ENCODE measurements around the gene FOLR2.

FOLR2 gene

GRCh38 chr11:72234920-72235319, 18.3 kb downstream of the FOLR2 start:
- H3K27me3 ChIP-seq (ENCODE audit: low read length): no peaks in the 10 kb centered on the region
- no peak overlapping the region for H2AFZ ChIP-seq (ENCODE audit: low read depth, low read length, severe bottlenecking)
- H3K79me2 ChIP-seq (ENCODE audit: insufficient read depth, low read length): no peaks in the 10 kb centered on the region
- H3K9me3 ChIP-seq (ENCODE audit: insufficient read depth, low read length): no peaks in the 10 kb centered on the region
- H3K9me2 ChIP-seq (replicated peaks; ENCODE audit: insufficient read depth, low read length): no peaks in the 10 kb centered on the region
- H3K4me3 ChIP-seq (ENCODE audit: insufficient read depth, low read length, poor library complexity, severe bottlenecking): no peak overlapping the region
- H3K27ac ChIP-seq (ENCODE audit: low read depth, low read length): no peak overlapping the region
- no peak overlapping the region for H3K4me2 ChIP-seq (ENCODE audit: low read depth, low read length, poor library complexity, severe bottlenecking)
- H4K20me1 ChIP-seq (ENCODE audit: low read depth, low read length): no peaks in the 10 kb centered on the region
- peaks cover 6% of the 10 kb centered on the region for H3F3A ChIP-seq (ENCODE audit: insufficient read depth)
- H3K9ac ChIP-seq (ENCODE audit: low read length): no peak overlapping the region
- TF ChIP-seq CTCF (IDR thresholded peaks at IDR 0.05; ENCODE audit: insufficient read depth, low read length, poor library complexity, severe bottlenecking): no peak
- no peak for TF ChIP-seq EZH2phosphoT487 (conservative IDR thresholded peaks at IDR 0.05; ENCODE audit: low read length)
- H3K36me3 ChIP-seq (ENCODE audit: low read length): peaks cover 4% of the 10 kb centered on the region; the same call in 1 of the 2 replicates

- TF ChIP-seq CTCF (IDR thresholded peaks at IDR 0.05; ENCODE audit: insufficient read depth, low read length, poor library complexity, severe bottlenecking): no peak
- TF ChIP-seq EZH2phosphoT487 (conservative IDR thresholded peaks at IDR 0.05; ENCODE audit: low read length): no peak
- Histone ChIP-seq H3K79me2 (ENCODE audit: insufficient read depth, low read length) (no peaks in the 10 kb centered on the region), H3K9me3 (ENCODE audit: insufficient read depth, low read length) (no peaks in the 10 kb centered on the region), H2AFZ (ENCODE audit: low read depth, low read length, severe bottlenecking) (no peak overlapping the region), H3K9ac (ENCODE audit: low read length) (no peak overlapping the region), H3K27ac (ENCODE audit: low read depth, low read length) (no peak overlapping the region), H3K36me3 (ENCODE audit: low read length) (peaks cover 4% of the 10 kb centered on the region; the same call in 1 of the 2 replicates), H4K20me1 (ENCODE audit: low read depth, low read length) (no peaks in the 10 kb centered on the region), H3F3A (ENCODE audit: insufficient read depth) (peaks cover 6% of the 10 kb centered on the region), H3K27me3 (ENCODE audit: low read length) (no peaks in the 10 kb centered on the region), H3K4me2 (ENCODE audit: low read depth, low read length, poor library complexity, severe bottlenecking) (no peak overlapping the region), H3K9me2 (replicated peaks; ENCODE audit: insufficient read depth, low read length) (no peaks in the 10 kb centered on the region), H3K4me3 (ENCODE audit: insufficient read depth, low read length, poor library complexity, severe bottlenecking) (no peak overlapping the region)
Measured at GRCh38 chr11:72235351-72236057, 18.9 kb downstream of the FOLR2 start.

GRCh38 chr11:72236083-72236697, 19.6 kb downstream of the FOLR2 start:
- Histone ChIP-seq H3K4me2 (ENCODE audit: low read depth, low read length, poor library complexity, severe bottlenecking) (no peak overlapping the region), H3K9ac (ENCODE audit: low read length) (no peak overlapping the region), H3K27me3 (ENCODE audit: low read length) (no peaks in the 10 kb centered on the region), H3K27ac (ENCODE audit: low read depth, low read length) (no peak overlapping the region), H3K79me2 (ENCODE audit: insufficient read depth, low read length) (no peaks in the 10 kb centered on the region), H3K4me3 (ENCODE audit: insufficient read depth, low read length, poor library complexity, severe bottlenecking) (no peak overlapping the region), H3K9me3 (ENCODE audit: insufficient read depth, low read length) (no peaks in the 10 kb centered on the region), H3K9me2 (replicated peaks; ENCODE audit: insufficient read depth, low read length) (no peaks in the 10 kb centered on the region), H3K36me3 (ENCODE audit: low read length) (peaks cover 4% of the 10 kb centered on the region; the same call in 1 of the 2 replicates), H3F3A (ENCODE audit: insufficient read depth) (peaks cover 6% of the 10 kb centered on the region), H4K20me1 (ENCODE audit: low read depth, low read length) (no peaks in the 10 kb centered on the region), H2AFZ (ENCODE audit: low read depth, low read length, severe bottlenecking) (no peak overlapping the region)
- no peak for TF ChIP-seq CTCF (IDR thresholded peaks at IDR 0.05; ENCODE audit: insufficient read depth, low read length, poor library complexity, severe bottlenecking)
- no peak for TF ChIP-seq EZH2phosphoT487 (conservative IDR thresholded peaks at IDR 0.05; ENCODE audit: low read length)
